Caco-2 (cell line): Measurements from ENCODE around the gene USE1. TPM values are rescaled to one million over a fixed set of nuclear protein-coding genes. Genes with fewer than 3 reads are reported as not detected.

ENCODE experiments used
- BruUV-seq: library from RNA; stranded (reverse); fragments of 400-500 nt; replicated peaks from 2 replicates; lab custom pipeline; 2021; lab: Mats Ljungman, UMichigan
- CTCF ChIA-PET: fragments of 300-600 bp; sonication (Branson Sonifier 250); formaldehyde crosslinking; loops from one replicate; lab custom pipeline; 2022; ENCODE audit warnings: antibody characterized with exemption; lab: Charles Lee
- POLR2A ChIA-PET: fragments of 300-600 bp; sonication (Branson Sonifier 250); formaldehyde crosslinking; loops from one replicate; lab custom pipeline; 2022; ENCODE audit warnings: antibody characterized with exemption; lab: Charles Lee
- DNase-seq, 2 experiments: peaks; one replicate each; pipeline versions ENCODE4 v3.0.0 to v3.0.0-alpha.2; 2020 to 2022
- H3K27me3 ChIP-seq: replicated peaks from 2 replicates; pipeline ENCODE4 v1.6.0; 2011; ENCODE audit warnings: low read length; ENCODE audit not compliant: control insufficient read depth, insufficient read depth
- H3K36me3 ChIP-seq: 2 replicates; pipeline ENCODE4 v1.5.1; 2011; ENCODE audit warnings: low read length; ENCODE audit not compliant: control insufficient read depth, insufficient read depth
- H3K4me1 ChIP-seq: fragments of 250-450 bp; sonication (Bioruptor Pico); 2 replicates; pipeline ENCODE4 v1.5.1; 2020; ENCODE audit warnings: mild to moderate bottlenecking
- H3K4me3 ChIP-seq: 2 replicates; pipeline ENCODE4 v1.5.1; 2011; ENCODE audit warnings: low read depth, mild to moderate bottlenecking, control low read depth, low read length
- H3K9me3 ChIP-seq: fragments of 250-450 bp; sonication (Bioruptor Pico); 2 replicates; pipeline ENCODE4 v1.5.1; 2020; ENCODE audit warnings: mild to moderate bottlenecking, moderate library complexity
- H3K27ac Mint-ChIP-seq: one replicate; pipeline ENCODE4 v1.8.0; 2022; ENCODE audit warnings: mixed read lengths; ENCODE audit not compliant: unreplicated experiment
- H3K27me3 Mint-ChIP-seq: one replicate; pipeline ENCODE4 v1.8.0; 2022; ENCODE audit warnings: mixed read lengths; ENCODE audit not compliant: insufficient read depth, unreplicated experiment
- H3K36me3 Mint-ChIP-seq: one replicate; pipeline ENCODE4 v1.8.0; 2022; ENCODE audit warnings: mild to moderate bottlenecking, mixed read lengths; ENCODE audit not compliant: insufficient read depth, unreplicated experiment
- H3K4me1 Mint-ChIP-seq: one replicate; pipeline ENCODE4 v1.8.0; 2022; ENCODE audit warnings: low read depth, mixed read lengths; ENCODE audit not compliant: unreplicated experiment
- H3K4me3 Mint-ChIP-seq: one replicate; pipeline ENCODE4 v1.8.0; 2022; ENCODE audit warnings: mild to moderate bottlenecking, moderate library complexity, mixed read lengths; ENCODE audit not compliant: unreplicated experiment
- H3K9me3 Mint-ChIP-seq: one replicate; pipeline ENCODE4 v1.8.0; 2022; ENCODE audit warnings: mixed read lengths; ENCODE audit not compliant: unreplicated experiment
- CTCF ChIP-seq, 2 experiments: fragments of 200-600 bp in 1 of 2; IDR thresholded peaks; 1 replicate in 1 of 2; 2 replicates in 1 of 2; pipeline versions ENCODE4 v1.5.1 to v1.8.0; 2011 to 2022; ENCODE audit warnings: antibody characterized with exemption in 1 of 2, control low read depth in 1 of 2, inconsistent platforms in 1 of 2, low read depth in 1 of 2, low read length in 1 of 2, mild to moderate bottlenecking in 1 of 2, moderate library complexity in 1 of 2; ENCODE audit not compliant: insufficient read depth in 1 of 2, severe bottlenecking in 1 of 2, unreplicated experiment in 1 of 2
- intact Hi-C: fragments of 100-400 bp; cut with micrococcal nuclease; formaldehyde crosslinking; loops from one replicate; pipeline ENCODE4 v1.10.0; 2022; ENCODE audit not compliant: unreplicated experiment
- total RNA-seq: library from RNA; stranded (reverse); gene quantifications from 2 replicates; pipeline ENCODE4 v1.2.3, GENCODE V29; 2022

The USE1 gene
- total RNA-seq, 1 experiment from 2014 or later = 20.2 TPM

- intact Hi-C loops = no loop called here
- BruUV-seq = no TSS peak
Observed at GRCh38 chr19:17178291-17178690, 36.9 kb upstream of the USE1 start.

GRCh38 chr19:17180997-17181702 lies 34.0 kb upstream of the USE1 start:
- no peak for DNase-seq
- Mint-ChIP-seq H3K9me3 (no peaks in the 10 kb centered on the region), H3K36me3 (peaks cover 35% of the 10 kb centered on the region), H3K27me3 (no peaks in the 10 kb centered on the region), H3K27ac (peak overlapping the region; percentile 45), H3K4me3 (no peak overlapping the region), H3K4me1 (no peaks in the 10 kb centered on the region)
- no peak overlapping the region for H3K4me3 ChIP-seq
- no peak for TF ChIP-seq CTCF (IDR thresholded peaks at IDR 0.05; ENCODE audit: insufficient read depth in 1 of 2, low read depth in 1 of 2, low read length in 1 of 2, severe bottlenecking in 1 of 2, unreplicated experiment in 1 of 2)
- POLR2A ChIA-PET = no interaction called here
- H3K4me1 ChIP-seq = no peaks in the 10 kb centered on the region
- H3K27me3 ChIP-seq = no peaks in the 10 kb centered on the region
- H3K36me3 ChIP-seq = no peaks in the 10 kb centered on the region
- intact Hi-C loops = no loop called here
- H3K9me3 ChIP-seq = no peaks in the 10 kb centered on the region
- no TSS peak for BruUV-seq
- CTCF ChIA-PET = no interaction called here

More at GRCh38 chr19:17178291-17178690, 36.9 kb upstream of the USE1 start:
- Mint-ChIP-seq H3K27me3 (no peaks in the 10 kb centered on the region), H3K27ac (no peak overlapping the region), H3K4me3 (no peak overlapping the region), H3K9me3 (no peaks in the 10 kb centered on the region), H3K36me3 (peaks cover 30% of the 10 kb centered on the region), H3K4me1 (peaks cover 2% of the 10 kb centered on the region)
- no peak for TF ChIP-seq CTCF (IDR thresholded peaks at IDR 0.05; ENCODE audit: insufficient read depth in 1 of 2, low read depth in 1 of 2, low read length in 1 of 2, severe bottlenecking in 1 of 2, unreplicated experiment in 1 of 2)
- Histone ChIP-seq H3K4me1 (no peaks in the 10 kb centered on the region), H3K9me3 (no peaks in the 10 kb centered on the region), H3K27me3 (no peaks in the 10 kb centered on the region), H3K4me3 (no peak overlapping the region), H3K36me3 (no peaks in the 10 kb centered on the region)
- POLR2A ChIA-PET = no interaction called here
- DNase-seq = no peak
- CTCF ChIA-PET = no interaction called here

GRCh38 chr19:17183271-17183761 lies 31.8 kb upstream of the USE1 start:
- no peaks in the 10 kb centered on the region for H3K27me3 ChIP-seq
- no peak overlapping the region for H3K27ac Mint-ChIP-seq
- no peaks in the 10 kb centered on the region for H3K27me3 Mint-ChIP-seq
- no peaks in the 10 kb centered on the region for H3K36me3 ChIP-seq
- ChIA-PET CTCF (no interaction called here), POLR2A (no interaction called here)
- DNase-seq = no peak
- no TSS peak for BruUV-seq
- H3K4me1 ChIP-seq = no peaks in the 10 kb centered on the region
- H3K36me3 Mint-ChIP-seq = peaks cover 28% of the 10 kb centered on the region
- intact Hi-C loops = no loop called here
- TF ChIP-seq CTCF (IDR thresholded peaks at IDR 0.05; ENCODE audit: insufficient read depth in 1 of 2, low read depth in 1 of 2, low read length in 1 of 2, severe bottlenecking in 1 of 2, unreplicated experiment in 1 of 2) = no peak
- H3K9me3 Mint-ChIP-seq = no peaks in the 10 kb centered on the region
- no peaks in the 10 kb centered on the region for H3K4me1 Mint-ChIP-seq
- H3K9me3 ChIP-seq = no peaks in the 10 kb centered on the region
- H3K4me3 Mint-ChIP-seq = no peak overlapping the region
- no peak overlapping the region for H3K4me3 ChIP-seq
